H1 (cell line): ENCODE data around the gene SNHG17. TPM values are rescaled to one million over a fixed set of nuclear protein-coding genes. Genes with fewer than 3 reads are reported as not detected.

Experiments used
- CTCF ChIA-PET: fragments of 300-600 bp; sonication (Branson Sonifier 250); formaldehyde crosslinking; loops from one replicate; lab custom pipeline; 2021; ENCODE audit not compliant: partially characterized antibody; lab: Charles Lee
- POLR2A ChIA-PET: fragments of 300-600 bp; sonication (Branson Sonifier 250); formaldehyde crosslinking; loops from one replicate; lab custom pipeline; 2021; ENCODE audit warnings: inconsistent platforms; ENCODE audit not compliant: partially characterized antibody; lab: Charles Lee
- DNase-seq, 2 experiments: peaks; one replicate each; pipeline versions ENCODE4 v3.0.0 to v3.0.0-alpha.2; 2010 to 2022; ENCODE audit warnings: low spot score in 2 of 2, low read depth in 1 of 2, mixed read lengths in 1 of 2
- FAIRE-seq: peaks from 2 replicates; lab custom pipeline; 2011; peaks lifted over from hg19 to GRCh38; lab: Jason Lieb, UNC
- H2AFZ ChIP-seq: 2 replicates; pipeline ENCODE4 v1.8.1; 2012; ENCODE audit warnings: low read length, inconsistent platforms
- H2AK5ac ChIP-seq: 2 replicates; pipeline ENCODE4 v1.6.1; 2013; ENCODE audit warnings: low read depth, low read length
- H2BK120ac ChIP-seq: replicated peaks from 2 replicates; pipeline ENCODE3; 2013; ENCODE audit warnings: low read depth, low read length, inconsistent platforms
- H2BK12ac ChIP-seq: 2 replicates; pipeline ENCODE4 v1.6.1; 2013; ENCODE audit warnings: low read depth, low read length
- H2BK15ac ChIP-seq: 2 replicates; pipeline ENCODE4 v1.6.1; 2013; ENCODE audit warnings: low read length
- H2BK20ac ChIP-seq: 2 replicates; pipeline ENCODE4 v1.6.1; 2013; ENCODE audit warnings: low read length
- H2BK5ac ChIP-seq: 2 replicates; pipeline ENCODE4 v1.6.1; 2013; ENCODE audit warnings: low read depth, low read length
- H3K14ac ChIP-seq: 2 replicates; pipeline ENCODE4 v1.6.1; 2013; ENCODE audit warnings: inconsistent platforms; ENCODE audit not compliant: insufficient read length
- H3K18ac ChIP-seq: 2 replicates; pipeline ENCODE4 v1.6.1; 2013; ENCODE audit warnings: low read length; ENCODE audit errors: extremely low read depth
- H3K23ac ChIP-seq: 2 replicates; pipeline ENCODE4 v1.6.1; 2013; ENCODE audit warnings: inconsistent platforms; ENCODE audit not compliant: insufficient read length
- H3K23me2 ChIP-seq: 2 replicates; pipeline ENCODE4 v1.6.1; 2013; ENCODE audit warnings: low read depth, low read length
- H3K27ac ChIP-seq: 2 replicates; pipeline ENCODE4 v1.6.1; 2011; ENCODE audit warnings: low read depth, low read length, inconsistent platforms
- H3K27me3 ChIP-seq, 4 experiments: replicated peaks in 1 of 4; 1 replicate in 1 of 4; 2 replicates in 3 of 4; pipeline versions ENCODE4 v1.6.1 to v1.8.1; 2011 to 2013; ENCODE audit warnings: low read length in 3 of 4, mild to moderate bottlenecking in 3 of 4, inconsistent platforms in 2 of 4, mixed read lengths in 2 of 4, moderate library complexity in 1 of 4; ENCODE audit not compliant: control insufficient read depth in 3 of 4, insufficient read depth in 3 of 4; ENCODE audit errors: extremely low read depth in 1 of 4
- H3K36me3 ChIP-seq, 4 experiments: 2 replicates each; pipeline versions ENCODE4 v1.6.1 to v1.8.1; 2011 to 2013; ENCODE audit warnings: mild to moderate bottlenecking in 4 of 4, low read length in 3 of 4, moderate library complexity in 2 of 4, control low read depth in 1 of 4, inconsistent platforms in 1 of 4; ENCODE audit not compliant: insufficient read depth in 4 of 4, control insufficient read depth in 2 of 4
- H3K4ac ChIP-seq: replicated peaks from 2 replicates; pipeline ENCODE3; 2013; ENCODE audit warnings: low read length, low read depth, mixed read lengths, inconsistent platforms; ENCODE audit not compliant: insufficient read length
- H3K4me1 ChIP-seq, 4 experiments: replicated peaks in 1 of 4; 1 replicate in 1 of 4; 2 replicates in 3 of 4; pipeline versions ENCODE4 v1.6.1 to v1.8.1; 2011 to 2013; ENCODE audit warnings: low read length in 3 of 4, inconsistent platforms in 2 of 4, mixed read lengths in 1 of 4; ENCODE audit not compliant: insufficient read depth in 4 of 4, control insufficient read depth in 3 of 4
- H3K4me2 ChIP-seq, 2 experiments: 2 replicates each; pipeline versions ENCODE4 v1.6.1 to v1.8.1; 2011 to 2013; ENCODE audit warnings: low read depth in 2 of 2, low read length in 2 of 2, control low read depth in 1 of 2, inconsistent platforms in 1 of 2, mild to moderate bottlenecking in 1 of 2; ENCODE audit not compliant: insufficient read depth in 1 of 2
- H3K4me3 ChIP-seq, 4 experiments: fragments of 200-600, 300-600 bp in 1 of 4; sonication (generic), shearing (Covaris generic), sonication (Bioruptor Twin) in 1 of 4; 2 replicates each; pipeline versions ENCODE4 v1.5.1 to v1.8.1; 2011 to 2016; ENCODE audit warnings: low read length in 4 of 4, low read depth in 3 of 4, control low read depth in 2 of 4, inconsistent platforms in 2 of 4, mild to moderate bottlenecking in 2 of 4, mixed read lengths in 1 of 4, moderate library complexity in 1 of 4; ENCODE audit not compliant: insufficient read depth in 2 of 4; ENCODE audit errors: extremely low read depth in 1 of 4
- H3K56ac ChIP-seq: replicated peaks from 2 replicates; pipeline ENCODE3; 2013; ENCODE audit warnings: low read depth, mild to moderate bottlenecking, mixed read lengths, low read length, inconsistent platforms; ENCODE audit not compliant: insufficient read length
- H3K79me1 ChIP-seq: 2 replicates; pipeline ENCODE4 v1.6.1; 2013; ENCODE audit warnings: low read depth, low read length, control low read depth
- H3K79me2 ChIP-seq, 2 experiments: 2 replicates each; pipeline versions ENCODE4 v1.6.1 to v1.8.1; 2012 to 2013; ENCODE audit warnings: low read length in 2 of 2, mild to moderate bottlenecking in 2 of 2, inconsistent platforms in 1 of 2; ENCODE audit not compliant: insufficient read depth in 2 of 2, control insufficient read depth in 1 of 2
- H3K9ac ChIP-seq, 4 experiments: replicated peaks in 1 of 4; 1 replicate in 1 of 4; 2 replicates in 3 of 4; pipeline versions ENCODE4 v1.6.1 to v1.8.1; 2011 to 2013; ENCODE audit warnings: low read depth in 3 of 4, low read length in 3 of 4, control low read depth in 2 of 4, mild to moderate bottlenecking in 2 of 4, moderate library complexity in 2 of 4, inconsistent platforms in 1 of 4; ENCODE audit errors: extremely low read depth in 1 of 4
- H3K9me3 ChIP-seq, 2 experiments: 2 replicates each; pipeline versions ENCODE4 v1.6.1 to v1.8.1; 2012 to 2013; ENCODE audit warnings: mild to moderate bottlenecking in 2 of 2, moderate library complexity in 2 of 2, control low read depth in 1 of 2, inconsistent platforms in 1 of 2, low read depth in 1 of 2, low read length in 1 of 2, mixed read lengths in 1 of 2; ENCODE audit not compliant: insufficient read depth in 2 of 2
- H4K20me1 ChIP-seq, 2 experiments: replicated peaks in 1 of 2; 2 replicates each; pipeline versions ENCODE3 to v1.8.1; 2011 to 2013; ENCODE audit warnings: inconsistent platforms in 2 of 2, low read length in 2 of 2, mild to moderate bottlenecking in 1 of 2; ENCODE audit not compliant: insufficient read depth in 2 of 2, control insufficient read depth in 1 of 2
- H4K5ac ChIP-seq: 2 replicates; pipeline ENCODE4 v1.6.1; 2013; ENCODE audit warnings: low read length, low read depth, mixed read lengths, inconsistent platforms; ENCODE audit not compliant: insufficient read length
- H4K8ac ChIP-seq: 2 replicates; pipeline ENCODE4 v1.8.0; 2013; ENCODE audit warnings: mild to moderate bottlenecking, moderate library complexity, low read length, inconsistent platforms; ENCODE audit not compliant: insufficient read depth; ENCODE audit errors: extremely low read depth
- H4K91ac ChIP-seq: replicated peaks from 2 replicates; pipeline ENCODE3; 2013; ENCODE audit warnings: low read length, mixed read lengths, inconsistent platforms; ENCODE audit not compliant: insufficient read length
- BRCA1 ChIP-seq: IDR thresholded peaks from 2 replicates; pipeline ENCODE4 v1.6.1; 2012; ENCODE audit warnings: low read depth, low read length, improper control_type of control experiment
- EP300 ChIP-seq, 2 experiments: IDR thresholded peaks; 1 replicate in 1 of 2; 2 replicates in 1 of 2; pipeline ENCODE4 v1.6.1; 2011 to 2012; ENCODE audit warnings: low read depth in 2 of 2, low read length in 2 of 2, mild to moderate bottlenecking in 2 of 2, borderline replicate concordance in 1 of 2, inconsistent platforms in 1 of 2, moderate library complexity in 1 of 2
- FOSL1 ChIP-seq: IDR thresholded peaks from 2 replicates; pipeline ENCODE4 v1.6.1; 2011; ENCODE audit warnings: mild to moderate bottlenecking, low read depth, low read length, moderate library complexity; ENCODE audit not compliant: insufficient read depth
- JUND ChIP-seq: IDR thresholded peaks from 2 replicates; pipeline ENCODE4 v1.6.1; 2011; ENCODE audit warnings: mild to moderate bottlenecking, improper control_type of control experiment, low read length
- SIRT6 ChIP-seq: IDR thresholded peaks from one replicate; pipeline ENCODE4 v1.7.1; 2012; ENCODE audit warnings: low read length, inconsistent platforms
- TBP ChIP-seq: IDR thresholded peaks from 2 replicates; pipeline ENCODE4 v1.6.1; 2011; ENCODE audit warnings: low read depth, low read length, improper control_type of control experiment
- WGBS, 2 experiments: shearing (Covaris generic) in 1 of 2; methylation state at CpG; one replicate each; pipeline versions ENCODE4 v1.1.6 to v1.1.7; 2013 to 2015; ENCODE audit warnings: low lambda C conversion rate in 2 of 2, mixed read lengths in 2 of 2, inconsistent platforms in 1 of 2, low coverage in 1 of 2, missing lambda C conversion rate in 1 of 2; ENCODE audit not compliant: insufficient replicate concordance in 2 of 2, insufficient coverage in 1 of 2, insufficient read length in 1 of 2; ENCODE audit errors: extremely low coverage in 1 of 2, missing lambda C conversion rate in 1 of 2; 5-methylcytosine and 5-hydroxymethylcytosine counted together
- polyA plus RNA-seq, 7 experiments: library from polyadenylated mRNA; depleted of rRNA in 3 of 7; stranded (reverse) in 5 of 7; unstranded in 2 of 7; fragments of >200 nt in 5 of 7; fragments of 200-250 nt in 2 of 7; gene quantifications; 1 replicate in 5 of 7; 2 replicates in 1 of 7; 4 replicates in 1 of 7; pipeline versions ENCODE4 v1.2.1 to v1.2.3, GENCODE V29; 2011 to 2013; ENCODE audit warnings: missing spikeins in 2 of 7, mixed read lengths in 2 of 7
- total RNA-seq: library from RNA; stranded (reverse); fragmentation: NEBNext Ultra II Directional; extraction: Animal tissue kit (Norgen Biotek cat#: 25700); gene quantifications from 2 replicates; pipeline ENCODE4 v1.2.1, GENCODE V29; 2021
- TF ChIP-seq, protein P1 (sequence below): IDR thresholded peaks from 2 replicates; pipeline ENCODE4 v1.6.1; 2011; ENCODE audit warnings: low read depth, mild to moderate bottlenecking, low read length; ENCODE audit not compliant: insufficient read depth
- TF ChIP-seq, protein P2 (sequence below): IDR thresholded peaks from 2 replicates; pipeline ENCODE4 v1.6.1; 2012; ENCODE audit warnings: inconsistent platforms

SNHG17 gene
- total and polyA plus RNA-seq, 2 of the 8 experiments (the other 6 are each of a cell fraction or from before 2014, with no cell fraction given): 59.4 to 59.8 TPM

DNA sequence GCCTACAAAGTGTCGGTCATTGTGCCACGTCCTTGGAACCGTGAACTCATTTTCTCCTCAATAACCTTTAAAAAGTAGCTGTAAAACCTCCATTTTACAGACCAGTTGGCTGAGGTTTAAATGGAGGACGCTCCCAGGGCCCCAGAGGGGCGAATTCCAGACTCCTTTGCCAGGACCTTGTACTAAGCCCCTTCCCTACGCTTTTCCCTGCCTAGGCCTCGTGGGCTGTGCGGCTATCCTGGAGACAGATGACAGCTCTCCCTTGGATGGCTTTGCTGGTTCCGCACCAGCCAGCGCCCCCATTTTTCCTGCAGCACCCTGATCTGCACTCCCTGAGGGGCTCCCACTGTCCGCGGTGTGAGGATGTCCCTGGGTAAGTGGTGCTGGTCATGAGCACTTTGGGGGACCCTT lies 12.1 kb upstream of the SNHG17 start:
- H3K4me3 ChIP-seq: peak overlapping the region; percentile 37 to 87 (median 79)
- H2BK20ac ChIP-seq: no peak overlapping the region
- peaks cover 0 to 5% (median 4%) of the 10 kb centered on the region in 4 experiments; a peak in 3 of 7 replicates for H3K4me1 ChIP-seq
- H3K4me2 ChIP-seq: peak overlapping the region; percentile 54 to 93
- no peak overlapping the region for H2BK5ac ChIP-seq
- no peak overlapping the region for H3K23ac ChIP-seq
- ChIA-PET CTCF (interaction anchor here (1.0 to 5.9 kb wide), 13 partner anchors 10 to 203 kb away, joined by 3 to 85 read pairs (median 5); partner anchors contain the start of genes RALGAPB and SNHG17), POLR2A (interaction anchor here (1.1 to 15.7 kb wide), 6 partner anchors 9 to 25 kb away, joined by 3 to 285 read pairs (median 12); partner anchors contain the start of genes RALGAPB and SNHG17)
- H3K79me2 ChIP-seq: no peaks in the 10 kb centered on the region
- H4K20me1 ChIP-seq: no peaks in the 10 kb centered on the region
- no peaks in the 10 kb centered on the region; the same call in 1 of the 2 replicates for H3K23me2 ChIP-seq
- FAIRE-seq: no peak
- no peak overlapping the region for H3K14ac ChIP-seq
- H4K8ac ChIP-seq: peak overlapping the region; percentile 94; the same call in 1 of the 2 replicates
- H2BK120ac ChIP-seq: no peak overlapping the region
- 75% methylated on average over 12 of the region's 12 CpGs; no CpG with 5 or more reads in 1 of the 2 experiments for WGBS, 2 experiments
- peaks cover 0 to 15% (median 6%) of the 10 kb centered on the region in 4 experiments; a peak in 4 of 8 replicates for H3K36me3 ChIP-seq
- H3K4ac ChIP-seq: no peak overlapping the region
- H2AFZ ChIP-seq: no peak overlapping the region
- H2BK15ac ChIP-seq: no peak overlapping the region
- no peaks in the 10 kb centered on the region for H3K9me3 ChIP-seq
- H3K18ac ChIP-seq: no peak overlapping the region
- no peak overlapping the region for H2AK5ac ChIP-seq
- H4K91ac ChIP-seq: no peak overlapping the region
- H3K9ac ChIP-seq: peak overlapping the region in 3 of 4 experiments; percentile 52 to 84 (median 78); a peak in 6 of 7 replicates
- H3K27me3 ChIP-seq: no peaks in the 10 kb centered on the region; a peak in 2 of 7 replicates
- no peak overlapping the region for H4K5ac ChIP-seq
- no peak for DNase-seq
- no peak overlapping the region for H3K56ac ChIP-seq
- no peak overlapping the region; the same call in 1 of the 2 replicates for H2BK12ac ChIP-seq
- H3K79me1 ChIP-seq: peaks cover 3% of the 10 kb centered on the region; the same call in 1 of the 2 replicates
- H3K27ac ChIP-seq: no peak overlapping the region
- TF ChIP-seq SIRT6: no peak
- no peak for TF ChIP-seq TBP
- no peak for TF ChIP-seq JUND
- TF ChIP-seq, protein P1, sequence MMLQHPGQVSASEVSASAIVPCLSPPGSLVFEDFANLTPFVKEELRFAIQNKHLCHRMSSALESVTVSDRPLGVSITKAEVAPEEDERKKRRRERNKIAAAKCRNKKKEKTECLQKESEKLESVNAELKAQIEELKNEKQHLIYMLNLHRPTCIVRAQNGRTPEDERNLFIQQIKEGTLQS: no peak
- TF ChIP-seq, protein P2, sequence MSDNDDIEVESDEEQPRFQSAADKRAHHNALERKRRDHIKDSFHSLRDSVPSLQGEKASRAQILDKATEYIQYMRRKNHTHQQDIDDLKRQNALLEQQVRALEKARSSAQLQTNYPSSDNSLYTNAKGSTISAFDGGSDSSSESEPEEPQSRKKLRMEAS: no peak
- no peak for TF ChIP-seq BRCA1
- no peak for TF ChIP-seq EP300 (IDR thresholded peaks at IDR 0.05; ENCODE audit: borderline replicate concordance in 1 of 2, low read depth in 2 of 2, low read length in 2 of 2)
- TF ChIP-seq FOSL1: no peak
